Pancreas (tissue), 10 donors: Measurements from ENCODE around the gene TSPAN32. TPM values are rescaled to one million over a fixed set of nuclear protein-coding genes. Genes with fewer than 3 reads are reported as not detected.

ENCODE experiments used
- ATAC-seq, 4 donors: fragments of 200-7000 bp; cut with Tn5 transposase; one replicate each; pipeline versions ENCODE4 v1.8.0 to v1.9.1; 2020; ENCODE audit warnings: mild to moderate bottlenecking in 4 of 4, moderate library complexity in 4 of 4
- DNase-seq, 6 donors: peaks; one replicate each; pipeline ENCODE4 v3.0.0-alpha.2; 2020
- FAIRE-seq: peaks from 2 replicates; lab custom pipeline; 2012; peaks lifted over from hg19 to GRCh38; lab: Jason Lieb, UNC
- H3K27ac ChIP-seq, 4 donors: fragments of 200-600 bp; sonication (generic); 1 replicate in 3 of 4; 2 replicates in 1 of 4; pipeline versions ENCODE4 v1.5.0 to v1.8.0; 2020
- H3K27me3 ChIP-seq, 4 donors: fragments of 200-600 bp; one replicate each; pipeline ENCODE4 v1.8.0; 2021
- H3K36me3 ChIP-seq, 3 donors: fragments of 200-600 bp; sonication (generic) in 1 of 3; one replicate each; pipeline versions ENCODE4 v1.5.0 to v1.8.0; 2020 to 2021
- H3K4me1 ChIP-seq, 3 donors: fragments of 200-600 bp; one replicate each; pipeline ENCODE4 v1.8.0; 2021
- H3K4me3 ChIP-seq, 4 donors: fragments of 200-600 bp; sonication (generic) in 2 of 4; one replicate each; pipeline versions ENCODE4 v1.5.0 to v1.8.0; 2020 to 2021
- H3K9me3 ChIP-seq, 4 donors: fragments of 200-600 bp; one replicate each; pipeline ENCODE4 v1.8.0; 2021
- CTCF ChIP-seq, 4 donors: fragments of 200-600 bp; sonication (generic) in 3 of 4; IDR thresholded peaks; one replicate each; pipeline versions ENCODE4 v1.5.0 to v1.8.0; 2021; ENCODE audit warnings: antibody characterized with exemption in 4 of 4
- WGBS, 2 donors: extraction: QIAGEN DNeasy Blood & Tissue Kit; methylation state at CpG; one replicate each; pipeline ENCODE4 v1.1.7; 2013; 5-methylcytosine and 5-hydroxymethylcytosine counted together
- intact Hi-C, 3 donors: fragments of 100-400 bp; cut with DNase I; formaldehyde crosslinking; loops; one replicate each; pipeline versions ENCODE4 v1.11.1 to v1.14.2; 2022
- polyA plus RNA-seq, 2 donors: library from polyadenylated mRNA; stranded (reverse); fragments of 200-250 nt; gene quantifications; one replicate each; pipeline ENCODE4 v1.2.3, GENCODE V29; 2013
- total RNA-seq, 6 donors: library from RNA; stranded (reverse); fragmentation: NEBNext Ultra II Directional in 4 of 6; extraction: Animal tissue kit (Norgen Biotek cat#: 25700) in 4 of 6; gene quantifications; one replicate each; pipeline versions ENCODE4 v1.2.1 to v1.2.4, GENCODE V29; 2021 to 2023
- donor health status: healthy with polysubstance abuse.
- donor health status: DM: no; HTN: no; CAD: no; lungs with moderate emphysema.
- donor health status: DM: no; HTN: no; CAD: no.
- donor health status: control.
- donor health status: control.
- donor health status: Bipolar disorder and iron deficiency.
- donor health status: DM: yes; HTN: yes; CAD: no.
- donor health status: DM: no; HTN: no; CAD: no.
- donor health status: DM: no; HTN: no; CAD: no.
- donor health status: DM: yes; HTN: yes; CAD: no.

TSPAN32 gene
- total and polyA plus RNA-seq, 8 donors: 0.25 to 1.4 (median 0.49) TPM; not detected in 1

- ATAC-seq (no peak), DNase-seq (peak in 2 of 6 donors; percentile 16 to 50), FAIRE-seq (no peak)
- no peak for TF ChIP-seq CTCF (IDR thresholded peaks at IDR 0.05)
- Histone ChIP-seq H3K4me3 (no peak overlapping the region), H3K4me1 (peaks cover 9 to 12% (median 9%) of the 10 kb centered on the region in 3 donors), H3K27me3 (no peaks in the 10 kb centered on the region), H3K9me3 (no peaks in the 10 kb centered on the region), H3K36me3 (no peaks in the 10 kb centered on the region), H3K27ac (no peak overlapping the region)
- 76 to 89% methylated on average over 21 to 22 of the region's 22 CpGs for WGBS, 2 donors
- intact Hi-C loops: no loop called here
These were observed 10.6 kb downstream of the TSPAN32 start for GRCh38 chr11:2312232-2313042.

- ATAC-seq (no peak), FAIRE-seq (no peak), DNase-seq (peak in 3 of 6 donors; percentile 15 to 70 (median 57))
- Histone ChIP-seq H3K36me3 (no peaks in the 10 kb centered on the region), H3K4me1 (peaks cover 9 to 12% (median 9%) of the 10 kb centered on the region in 3 donors), H3K27me3 (no peaks in the 10 kb centered on the region), H3K27ac (peak overlapping the region in 1 of 4 donors; percentile 73), H3K9me3 (no peaks in the 10 kb centered on the region), H3K4me3 (no peak overlapping the region)
- no peak for TF ChIP-seq CTCF (IDR thresholded peaks at IDR 0.05)
- WGBS, 2 donors: 84 to 92% methylated on average over 34 of the region's 34 CpGs
- intact Hi-C loops: no loop called here
These were observed 11.5 kb downstream of the TSPAN32 start for GRCh38 chr11:2313051-2313951.

GRCh38 chr11:2314136-2314524 is 12.3 kb downstream of the TSPAN32 start:
- FAIRE-seq (no peak), ATAC-seq (no peak), DNase-seq (peak in 2 of 6 donors; percentile 13 to 70)
- Histone ChIP-seq H3K4me1 (peaks cover 9 to 12% (median 9%) of the 10 kb centered on the region in 3 donors), H3K27me3 (no peaks in the 10 kb centered on the region), H3K27ac (peak overlapping the region; percentile 53 to 76 (median 73)), H3K36me3 (no peaks in the 10 kb centered on the region), H3K9me3 (no peaks in the 10 kb centered on the region), H3K4me3 (no peak overlapping the region)
- TF ChIP-seq CTCF (IDR thresholded peaks at IDR 0.05): no peak
- WGBS, 2 donors: 89 to 93% methylated on average over 6 to 7 of the region's 7 CpGs
- intact Hi-C loops: no loop called here

- peak; percentile 79 to 93 (median 84) for DNase-seq
- Histone ChIP-seq H3K36me3 (no peaks in the 10 kb centered on the region), H3K27me3 (no peaks in the 10 kb centered on the region), H3K9me3 (no peaks in the 10 kb centered on the region), H3K27ac (peak overlapping the region; percentile 57 to 76 (median 73)), H3K4me3 (no peak overlapping the region), H3K4me1 (peaks cover 9 to 12% (median 9%) of the 10 kb centered on the region in 3 donors)
- WGBS, 2 donors: 41 to 51% methylated on average over 15 to 16 of the region's 16 CpGs
- no peak for FAIRE-seq
- TF ChIP-seq CTCF (IDR thresholded peaks at IDR 0.05): no peak
- intact Hi-C loops: no loop called here
- peak; percentile 83 to 89 (median 85) for ATAC-seq
These were observed 12.9 kb downstream of the TSPAN32 start for GRCh38 chr11:2314525-2315394.
